ENCODE results near the gene WHRN. TPM values are rescaled to one million over a fixed set of nuclear protein-coding genes. Genes with fewer than 3 reads are reported as not detected.

The WHRN gene
- polyA plus RNA-seq, 1 donor from 2014 or later = 2.5 TPM

- H4K20me1 ChIP-seq (ENCODE audit: insufficient read depth) = no peaks in the 10 kb centered on the region
- no peaks in the 10 kb centered on the region for H3K79me2 ChIP-seq (replicated peaks; ENCODE audit: insufficient read depth, low read length)
- H3K9me2 ChIP-seq (ENCODE audit: insufficient read depth, low read length) = no peaks in the 10 kb centered on the region
- no peak overlapping the region for H3K4me3 ChIP-seq (ENCODE audit: low read length)
- no peaks in the 10 kb centered on the region for H3K9me3 ChIP-seq (ENCODE audit: low read length)
- no peak overlapping the region for H3K4me2 ChIP-seq (ENCODE audit: low read length)
- no peaks in the 10 kb centered on the region for H3F3A ChIP-seq (ENCODE audit: insufficient read depth, low read length, poor library complexity, severe bottlenecking)
- H2AFZ ChIP-seq (ENCODE audit: low read depth, low read length) = no peak overlapping the region
- H3K27me3 ChIP-seq (ENCODE audit: insufficient read depth, low read depth, low read length) = no peaks in the 10 kb centered on the region
- TF ChIP-seq RAD21 (conservative IDR thresholded peaks at IDR 0.05) (peak; percentile 29), CTCF (IDR thresholded peaks at IDR 0.05; ENCODE audit: poor library complexity, severe bottlenecking) (peak; percentile 34), TAF1 (IDR thresholded peaks at IDR 0.05; ENCODE audit: low read depth) (no peak), POLR2AphosphoS5 (IDR thresholded peaks at IDR 0.05) (no peak)
- H3K9ac ChIP-seq (ENCODE audit: low read length) = no peak overlapping the region
- no peak overlapping the region for H3K27ac ChIP-seq (ENCODE audit: low read length)
- no peaks in the 10 kb centered on the region for H3K36me3 ChIP-seq (ENCODE audit: insufficient read depth, low read length)
These were observed 33.0 kb upstream of the WHRN start for GRCh38 chr9:114538241-114538640.

GRCh38 chr9:114532561-114533237 lies 27.4 kb upstream of the WHRN start:
- Histone ChIP-seq H3K27me3 (ENCODE audit: insufficient read depth, low read depth, low read length) (no peaks in the 10 kb centered on the region), H3K9me2 (ENCODE audit: insufficient read depth, low read length) (no peaks in the 10 kb centered on the region), H3K79me2 (replicated peaks; ENCODE audit: insufficient read depth, low read length) (no peaks in the 10 kb centered on the region), H3K9ac (ENCODE audit: low read length) (no peak overlapping the region), H3K36me3 (ENCODE audit: insufficient read depth, low read length) (no peaks in the 10 kb centered on the region), H3K27ac (ENCODE audit: low read length) (no peak overlapping the region), H2AFZ (ENCODE audit: low read depth, low read length) (no peak overlapping the region), H3K9me3 (ENCODE audit: low read length) (no peaks in the 10 kb centered on the region), H3F3A (ENCODE audit: insufficient read depth, low read length, poor library complexity, severe bottlenecking) (no peaks in the 10 kb centered on the region), H3K4me3 (ENCODE audit: low read length) (no peak overlapping the region), H3K4me2 (ENCODE audit: low read length) (no peak overlapping the region), H4K20me1 (ENCODE audit: insufficient read depth) (no peaks in the 10 kb centered on the region)
- no peak for TF ChIP-seq REST (IDR thresholded peaks at IDR 0.05; ENCODE audit: borderline replicate concordance)
- no peak for TF ChIP-seq SMC3 (conservative IDR thresholded peaks at IDR 0.05; ENCODE audit: poor library complexity)
- no peak for TF ChIP-seq CTCF (IDR thresholded peaks at IDR 0.05; ENCODE audit: poor library complexity, severe bottlenecking)
- no peak for TF ChIP-seq TAF1 (IDR thresholded peaks at IDR 0.05; ENCODE audit: low read depth)

All from neural cell (in vitro differentiated cells).